Endometrium (tissue), 2 donors: ENCODE results near the gene GCNT2.
"Not testable (repeated sequence)": the region's sequence is repeated elsewhere in the genome, so short reads cannot be mapped to it uniquely, and the experiment has no call there.

Experiments used
- FAIRE-seq: peaks from 2 replicates; lab custom pipeline; 2012; peaks lifted over from hg19 to GRCh38; lab: Jason Lieb, UNC
- donor health status: control.
- donor health status: control.

The GCNT2 gene

DNA sequence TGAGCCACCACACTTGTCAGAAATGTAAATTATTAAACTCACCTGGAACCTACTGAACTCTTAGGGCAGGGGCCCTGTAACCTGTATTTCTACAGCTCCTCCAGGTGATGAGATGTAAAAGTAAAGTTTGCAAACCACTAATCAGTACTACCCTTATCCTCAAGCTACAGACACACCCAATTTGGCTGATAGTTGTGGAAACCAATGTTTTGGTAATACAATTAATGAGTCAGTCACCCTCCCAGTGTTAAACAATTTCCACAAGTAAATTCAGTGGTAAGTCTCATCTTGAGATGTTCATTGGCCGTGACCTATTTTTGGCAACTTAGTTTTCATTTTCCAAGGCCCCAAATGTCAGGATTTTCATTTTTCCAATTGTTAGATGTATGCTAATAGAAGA is 29.6 kb downstream of the GCNT2 start:
- no peak for FAIRE-seq

DNA sequence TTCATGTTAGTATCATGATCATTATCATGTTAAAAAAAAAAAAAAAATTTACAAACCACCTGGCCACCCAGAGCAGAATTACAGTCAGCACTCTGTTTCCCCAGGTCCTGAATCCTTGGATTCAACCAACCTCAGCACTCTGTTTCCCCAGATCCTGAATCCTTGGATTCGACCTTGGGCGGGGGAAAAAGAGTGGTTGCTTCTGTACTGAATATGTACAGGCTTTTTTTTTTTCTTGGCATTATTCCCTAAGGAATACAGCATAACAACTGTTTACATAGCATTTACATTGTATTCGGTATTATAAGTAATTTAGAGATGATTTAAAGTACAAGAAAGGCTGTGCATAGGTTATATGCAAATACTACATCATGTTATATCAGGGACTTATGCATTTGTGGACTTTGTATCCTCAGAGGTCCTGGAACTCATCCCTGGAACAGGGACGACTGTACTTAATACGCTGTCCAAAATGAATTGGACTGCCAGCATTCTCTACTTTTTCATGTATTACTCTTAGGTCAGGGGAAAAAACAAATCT is 31.2 kb downstream of the GCNT2 start:
- FAIRE-seq: no peak

DNA sequence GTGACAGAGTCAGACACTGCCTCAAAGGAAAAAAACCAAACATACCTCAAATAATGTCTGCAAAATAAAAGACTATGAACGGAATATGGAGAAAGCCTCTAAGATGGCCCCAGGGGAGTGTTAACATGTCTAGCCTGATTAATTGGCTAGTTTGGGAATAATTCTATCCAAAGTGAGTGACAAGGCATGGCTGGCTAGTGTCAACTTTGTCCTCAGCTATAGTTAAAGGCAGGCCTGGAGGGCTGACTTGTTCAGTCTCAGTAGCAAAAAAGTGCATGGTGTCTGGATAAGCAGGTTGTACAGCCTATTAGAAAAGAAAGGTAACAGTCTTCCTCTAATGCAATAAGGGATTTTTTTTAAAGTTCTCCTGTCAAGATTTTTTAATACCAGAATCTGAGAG is 32.7 kb downstream of the GCNT2 start:
- FAIRE-seq: no peak

DNA sequence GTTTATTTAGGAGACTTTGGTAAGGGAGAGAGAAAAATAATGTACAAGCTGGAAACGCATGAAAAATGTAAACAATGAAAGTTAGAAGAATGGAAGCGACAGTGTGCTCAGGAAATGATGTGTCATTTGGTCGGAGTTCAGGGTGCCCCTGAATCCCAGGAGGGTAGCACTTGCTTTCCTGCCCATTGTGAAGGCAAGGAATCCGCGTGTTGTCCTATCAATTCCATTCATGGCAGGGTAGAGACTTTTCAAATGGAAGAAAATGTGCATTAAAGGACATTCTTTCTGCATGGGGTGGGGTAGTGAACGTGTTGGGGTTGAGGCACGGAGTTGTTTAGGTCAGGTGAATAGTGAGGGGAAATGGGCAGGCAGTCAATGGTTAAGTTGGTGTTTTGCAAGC is 33.7 kb downstream of the GCNT2 start:
- no peak for FAIRE-seq

DNA sequence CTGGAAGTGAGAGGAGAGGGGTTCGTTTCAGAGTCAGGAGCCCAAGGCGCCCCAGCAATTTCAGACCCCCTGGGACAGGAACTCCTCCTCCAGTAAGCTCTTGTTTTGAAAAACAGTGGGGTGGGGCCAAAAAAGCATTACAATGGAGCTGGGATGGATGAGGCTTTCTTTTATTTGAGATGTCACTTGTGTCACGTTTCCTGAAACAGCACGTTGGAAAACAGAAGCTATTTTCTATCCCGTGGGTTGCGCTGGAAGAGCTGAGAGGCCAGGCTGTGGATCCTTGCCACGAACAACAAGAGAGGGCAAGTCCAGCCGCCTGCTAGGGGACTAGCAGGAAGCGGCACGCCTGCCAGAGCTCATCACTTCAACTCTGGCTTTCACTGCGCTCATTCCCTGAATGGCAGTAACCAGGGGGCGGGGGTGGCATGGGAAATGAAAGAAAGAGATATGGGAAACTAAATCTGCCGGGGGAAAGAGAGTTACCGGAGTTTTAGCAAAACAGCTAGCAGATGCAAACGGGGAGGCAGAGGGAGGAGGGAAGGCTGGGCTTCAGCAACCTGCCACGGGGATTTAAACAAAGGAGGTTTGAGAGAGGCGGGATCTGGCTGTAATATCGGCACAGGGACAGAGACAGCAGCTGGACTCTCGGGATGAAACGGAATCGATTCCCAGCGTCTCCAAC is 34.6 kb downstream of the GCNT2 start:
- no peak for FAIRE-seq

DNA sequence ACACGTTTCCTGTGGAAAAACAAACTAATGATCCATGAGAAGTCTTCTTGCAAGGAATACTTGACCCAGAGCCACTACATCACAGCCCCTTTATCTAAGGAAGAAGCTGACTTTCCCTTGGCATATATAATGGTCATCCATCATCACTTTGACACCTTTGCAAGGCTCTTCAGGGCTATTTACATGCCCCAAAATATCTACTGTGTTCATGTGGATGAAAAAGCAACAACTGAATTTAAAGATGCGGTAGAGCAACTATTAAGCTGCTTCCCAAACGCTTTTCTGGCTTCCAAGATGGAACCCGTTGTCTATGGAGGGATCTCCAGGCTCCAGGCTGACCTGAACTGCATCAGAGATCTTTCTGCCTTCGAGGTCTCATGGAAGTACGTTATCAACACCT is 35.4 kb downstream of the GCNT2 start:
- no peak for FAIRE-seq

DNA sequence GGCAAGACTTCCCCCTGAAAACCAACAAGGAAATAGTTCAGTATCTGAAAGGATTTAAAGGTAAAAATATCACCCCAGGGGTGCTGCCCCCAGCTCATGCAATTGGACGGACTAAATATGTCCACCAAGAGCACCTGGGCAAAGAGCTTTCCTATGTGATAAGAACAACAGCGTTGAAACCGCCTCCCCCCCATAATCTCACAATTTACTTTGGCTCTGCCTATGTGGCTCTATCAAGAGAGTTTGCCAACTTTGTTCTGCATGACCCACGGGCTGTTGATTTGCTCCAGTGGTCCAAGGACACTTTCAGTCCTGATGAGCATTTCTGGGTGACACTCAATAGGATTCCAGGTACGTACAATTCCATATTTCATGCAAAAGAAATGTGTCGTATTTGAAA is 35.8 kb downstream of the GCNT2 start:
- no peak for FAIRE-seq

DNA sequence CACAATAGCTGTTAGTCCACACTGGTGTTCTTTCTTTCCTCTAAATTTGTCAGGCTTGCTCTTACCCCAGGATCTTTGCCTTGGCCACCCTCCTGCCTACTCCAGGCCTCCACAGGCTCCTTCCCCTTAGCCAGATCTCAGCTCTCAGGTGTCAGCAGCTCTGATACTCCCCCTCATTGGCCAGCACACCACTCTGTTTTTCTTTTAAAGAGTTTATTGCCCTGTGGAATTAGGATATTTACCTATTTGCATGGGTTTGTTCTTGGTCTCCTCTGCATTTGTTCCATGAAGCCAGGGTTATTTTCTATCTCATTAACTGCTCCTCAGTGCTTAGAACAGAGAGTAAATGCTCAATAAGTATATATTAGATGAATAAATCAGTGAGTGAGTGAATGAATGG is 36.8 kb downstream of the GCNT2 start:
- FAIRE-seq: no peak

DNA sequence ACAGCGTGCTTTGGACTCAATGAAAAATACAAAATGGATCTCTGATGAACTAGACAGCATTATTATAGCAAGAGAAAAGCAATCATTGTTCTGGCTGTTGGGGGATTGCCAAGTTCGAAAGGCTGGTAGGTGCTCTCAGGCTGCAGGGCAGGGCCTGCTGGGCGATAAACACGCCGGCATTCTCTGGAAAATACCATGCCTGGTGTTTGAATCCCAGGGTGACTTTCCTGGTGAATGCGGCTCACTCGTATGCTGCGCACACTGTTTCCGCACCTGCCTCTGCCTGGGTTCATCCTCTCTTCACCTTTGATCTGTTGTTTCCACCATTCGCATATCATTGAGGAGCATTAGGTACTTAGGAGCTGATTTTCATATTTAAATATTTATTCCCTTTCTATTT is 37.4 kb downstream of the GCNT2 start:
- no peak for FAIRE-seq

DNA sequence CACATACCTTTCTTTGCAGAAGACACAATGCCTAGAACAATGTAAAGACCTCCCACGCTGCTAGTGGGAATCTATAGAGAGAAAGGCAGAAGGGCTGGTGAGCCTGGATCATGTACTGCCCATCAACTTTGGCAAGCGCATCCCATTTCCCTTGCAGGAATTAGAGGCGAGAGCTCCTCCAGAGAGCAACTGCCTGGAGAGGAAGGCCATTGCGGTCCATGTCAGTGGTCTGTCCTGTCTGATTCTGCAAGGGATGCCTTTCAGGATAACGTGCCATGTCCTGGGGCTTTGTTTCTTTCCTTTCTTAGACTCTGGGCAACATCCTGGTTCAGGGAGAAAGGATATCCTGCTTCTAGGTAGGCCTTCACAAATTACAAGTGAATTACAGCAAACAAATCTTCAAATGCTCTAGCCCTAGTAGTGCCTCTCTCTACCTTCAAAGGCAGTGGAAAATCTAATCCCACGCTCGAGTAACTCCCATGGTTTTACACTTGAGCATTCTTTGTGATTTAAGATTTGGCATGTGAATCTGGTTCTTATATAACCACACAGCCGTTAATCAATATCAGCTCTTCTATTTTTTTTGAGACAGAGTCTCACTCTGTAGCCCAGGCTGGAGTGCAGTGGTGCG is 38.5 kb downstream of the GCNT2 start:
- no peak for FAIRE-seq

DNA sequence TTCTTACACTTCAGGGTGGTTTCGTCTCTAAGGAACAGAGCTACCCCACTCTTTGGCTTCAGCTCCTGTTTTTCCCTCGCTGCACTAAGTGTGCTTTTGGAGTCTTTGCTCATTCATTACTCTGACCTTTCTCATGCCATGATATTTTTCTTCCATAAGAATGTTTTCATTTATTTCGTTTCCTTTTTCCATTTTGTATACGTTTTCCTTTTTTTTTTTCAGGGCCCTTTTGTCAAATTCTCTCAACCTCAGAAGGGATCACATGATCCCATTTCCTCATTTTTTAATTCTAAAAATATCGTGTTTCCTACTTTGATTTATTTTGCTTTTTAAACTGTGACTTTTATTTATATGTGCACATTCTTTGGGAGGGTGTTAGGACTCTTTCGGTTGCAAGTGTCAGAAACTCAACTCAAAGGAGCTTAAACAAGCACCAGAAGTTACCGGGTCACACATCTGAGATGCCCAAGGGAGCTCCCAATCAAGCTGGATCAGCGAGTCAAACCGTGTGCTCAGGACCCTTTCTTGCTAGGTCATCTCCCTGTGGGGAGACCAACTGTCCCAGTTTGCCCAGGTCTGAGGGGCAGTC is 40.6 kb downstream of the GCNT2 start:
- FAIRE-seq: no peak

DNA sequence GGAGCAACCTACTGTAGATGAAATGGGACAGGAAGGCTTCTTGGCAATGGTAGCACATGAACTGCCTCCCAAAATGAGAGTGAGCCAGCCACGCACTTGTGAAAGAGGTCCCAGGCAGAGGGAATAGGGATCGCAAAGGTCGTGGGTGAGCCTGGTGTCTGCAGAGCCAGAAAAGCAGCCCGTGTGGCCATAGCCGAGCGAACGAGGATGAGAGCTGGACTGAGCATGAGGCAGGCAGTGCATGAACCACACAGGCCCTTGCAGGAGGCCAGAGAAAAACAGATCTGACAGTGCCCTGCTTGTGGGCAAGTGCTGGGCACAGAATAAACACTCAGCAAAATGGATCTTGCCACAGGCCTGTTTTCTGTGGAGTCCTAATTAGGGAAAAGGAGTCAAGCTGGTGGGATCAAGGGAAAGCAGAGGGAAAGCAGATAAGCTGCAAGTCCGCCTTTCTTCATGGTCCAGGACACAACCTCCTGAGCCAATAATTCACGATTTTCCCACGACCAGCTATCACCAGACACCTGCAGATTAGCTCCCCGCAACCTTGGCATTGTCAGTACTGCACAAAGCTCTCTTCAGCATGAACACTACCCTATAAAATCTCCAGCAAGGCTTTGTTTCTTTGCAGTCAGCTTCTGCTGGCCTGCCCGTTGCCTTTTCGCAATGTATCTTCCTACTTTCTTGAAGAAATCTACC is 44.0 kb downstream of the GCNT2 start:
- FAIRE-seq: no peak

DNA sequence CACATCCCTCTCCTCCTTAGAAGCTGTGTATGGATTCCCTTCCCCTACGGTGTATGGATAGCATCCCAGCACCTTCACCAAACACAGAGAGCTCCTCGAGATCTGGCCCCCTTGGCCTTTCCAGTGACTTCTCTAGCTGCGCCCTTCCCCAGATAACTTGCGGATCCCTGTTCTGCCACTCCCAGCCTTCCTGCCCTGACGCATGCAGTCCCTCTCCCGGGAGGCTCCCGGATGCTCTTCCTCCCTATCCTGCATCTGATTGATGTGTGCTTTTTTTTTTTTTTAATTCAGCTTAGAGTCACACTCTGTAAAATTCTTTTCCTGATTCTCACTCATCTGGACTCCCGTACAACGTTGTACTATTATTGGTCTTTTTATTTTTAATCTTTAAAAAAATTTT is 44.8 kb downstream of the GCNT2 start:
- no peak for FAIRE-seq

DNA sequence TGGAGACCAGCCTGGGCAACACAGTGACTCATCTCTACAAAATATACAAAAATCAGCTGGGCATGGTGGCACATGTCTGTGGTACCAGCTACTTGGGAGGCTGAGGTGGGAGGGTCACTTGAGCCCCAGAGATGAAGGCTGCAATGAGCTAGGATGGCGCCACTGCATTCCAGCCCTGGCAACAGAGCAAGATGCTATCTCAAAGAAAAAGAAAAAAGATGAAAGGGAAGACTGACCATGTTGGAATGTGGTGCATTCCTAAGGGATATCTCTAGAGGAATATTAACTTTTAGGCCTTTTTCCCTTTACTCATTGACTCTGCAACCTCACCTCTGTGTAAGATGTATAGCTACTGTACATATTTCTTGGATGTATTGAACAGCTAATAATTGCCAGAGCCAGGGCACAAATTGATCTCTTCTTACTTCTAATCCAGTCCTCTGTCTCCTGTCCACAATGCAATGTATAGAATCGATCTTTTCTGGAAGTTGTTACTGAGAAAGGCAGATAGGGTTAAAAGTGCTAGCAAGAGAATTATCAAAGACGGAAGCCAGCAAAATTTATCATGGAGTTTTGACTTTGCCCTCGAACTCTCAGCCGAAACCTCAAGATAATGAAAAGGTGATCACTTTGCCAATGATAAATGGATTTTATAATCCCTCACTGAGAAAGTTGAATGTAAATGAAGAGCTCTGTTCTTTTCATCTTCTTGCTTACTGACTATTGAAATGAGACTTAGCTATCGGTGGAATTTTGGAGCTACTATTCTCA is 46.3 kb downstream of the GCNT2 start:
- no peak for FAIRE-seq

DNA sequence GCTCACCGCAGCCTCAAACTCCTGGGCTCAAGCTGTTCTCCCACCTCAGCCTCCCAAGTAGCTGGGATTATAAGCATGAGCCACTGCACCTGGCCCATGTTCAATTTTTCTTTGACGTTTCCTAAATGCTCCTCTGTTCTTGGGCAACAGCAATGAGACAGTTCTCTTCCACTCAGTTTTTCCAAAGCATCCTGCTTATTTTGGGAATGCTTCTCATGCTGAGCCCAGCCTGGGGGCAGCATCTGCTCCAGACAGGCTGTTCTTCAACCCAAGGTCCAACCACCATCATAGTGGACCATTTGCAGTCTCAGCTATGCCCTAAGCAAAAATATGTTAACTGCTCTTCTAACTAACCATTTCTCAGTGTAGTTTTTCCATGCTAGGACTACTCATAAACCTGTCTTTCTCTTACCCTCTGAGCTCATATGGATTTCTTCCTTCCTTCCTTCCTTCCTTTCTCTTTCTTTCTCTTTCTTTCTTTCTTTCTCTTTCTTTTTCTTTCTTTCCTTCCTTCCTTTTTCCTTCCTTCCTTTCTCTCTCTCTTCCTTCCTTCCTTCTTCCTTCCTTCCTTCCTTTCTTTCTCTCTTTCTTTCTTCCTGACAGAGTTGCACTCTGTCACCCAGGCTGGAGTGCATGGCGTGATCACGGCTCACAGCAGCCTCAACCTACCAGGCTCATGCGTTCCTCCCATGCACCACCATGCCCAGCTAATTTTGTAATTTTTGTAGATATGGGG is 48.4 kb downstream of the GCNT2 start:
- no peak for FAIRE-seq

DNA sequence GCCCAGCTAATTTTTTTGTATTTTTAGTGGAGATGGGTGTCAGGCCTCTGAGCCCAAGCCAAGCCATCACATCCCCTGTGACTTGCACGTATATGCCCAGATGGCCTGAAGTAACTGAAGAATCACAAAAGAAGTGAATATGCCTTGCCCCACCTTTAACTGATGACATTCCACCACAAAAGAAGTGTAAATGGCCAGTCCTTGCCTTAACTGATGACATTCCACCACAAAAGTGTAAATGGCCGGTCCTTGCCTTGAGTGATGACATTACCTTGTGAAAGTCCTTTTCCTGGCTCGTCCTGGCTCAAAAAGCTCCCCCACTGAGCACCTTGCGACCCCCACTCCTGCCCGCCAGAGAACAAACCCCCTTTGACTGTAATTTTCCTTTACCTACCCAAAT is 54.4 kb downstream of the GCNT2 start:
- not testable (repeated sequence) for FAIRE-seq

DNA sequence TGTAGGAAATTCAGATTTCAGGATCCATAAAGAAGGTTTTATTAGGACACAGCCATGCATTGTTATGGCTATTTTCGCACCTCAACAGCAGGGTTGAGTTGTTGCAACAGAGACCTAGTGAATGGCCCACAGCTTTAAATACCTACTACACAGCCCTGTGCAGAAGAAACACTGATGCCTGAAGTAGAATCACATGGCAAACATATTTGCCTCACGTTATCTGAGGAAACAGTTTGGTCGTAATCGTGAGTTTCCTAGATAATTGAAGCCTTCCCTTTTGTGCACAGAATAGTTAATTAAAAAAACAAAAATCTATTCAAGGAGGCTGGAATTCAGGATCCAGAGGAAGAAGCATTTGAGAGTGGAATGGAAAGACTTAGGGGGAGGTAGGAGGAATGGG is 55.1 kb downstream of the GCNT2 start:
- no peak for FAIRE-seq

DNA sequence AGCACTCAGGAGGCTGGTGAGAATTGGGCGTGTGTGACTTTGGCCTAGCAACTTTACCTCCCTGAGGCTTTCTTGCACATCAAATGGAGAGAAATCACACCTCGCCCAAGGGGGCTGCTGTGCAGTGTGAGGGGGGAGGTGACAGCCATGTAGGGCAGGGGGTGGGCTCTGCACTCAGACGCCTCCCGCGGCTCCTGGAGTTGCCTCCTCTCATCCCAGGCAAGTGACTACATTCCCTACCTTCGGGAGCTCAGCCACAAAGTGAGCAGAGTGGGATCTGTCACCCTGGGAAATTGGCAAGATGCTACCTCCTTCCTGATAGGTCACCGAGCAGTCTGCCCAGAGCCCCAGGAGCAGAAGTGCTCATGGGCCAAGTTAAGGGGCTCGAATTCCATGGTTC is 56.0 kb downstream of the GCNT2 start:
- FAIRE-seq: no peak

DNA sequence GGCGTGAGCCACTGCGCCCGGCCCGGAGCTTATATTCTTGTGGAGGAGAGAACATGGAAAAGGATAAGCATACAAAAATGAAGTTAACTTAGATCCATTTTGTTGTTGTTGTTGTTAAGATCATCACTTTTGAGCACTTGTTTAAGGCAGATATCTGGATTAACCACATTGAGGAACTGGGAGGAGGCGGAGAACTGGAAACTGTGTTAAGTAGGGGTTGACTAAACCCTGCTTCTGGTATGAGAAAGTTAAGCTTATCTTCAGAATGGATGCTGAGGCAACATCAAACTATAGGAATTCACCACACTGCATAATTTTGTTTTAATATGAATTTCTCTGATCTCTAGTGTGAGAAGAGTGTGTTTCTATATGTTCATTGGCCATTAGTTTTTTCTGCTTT is 57.6 kb downstream of the GCNT2 start:
- FAIRE-seq: no peak

DNA sequence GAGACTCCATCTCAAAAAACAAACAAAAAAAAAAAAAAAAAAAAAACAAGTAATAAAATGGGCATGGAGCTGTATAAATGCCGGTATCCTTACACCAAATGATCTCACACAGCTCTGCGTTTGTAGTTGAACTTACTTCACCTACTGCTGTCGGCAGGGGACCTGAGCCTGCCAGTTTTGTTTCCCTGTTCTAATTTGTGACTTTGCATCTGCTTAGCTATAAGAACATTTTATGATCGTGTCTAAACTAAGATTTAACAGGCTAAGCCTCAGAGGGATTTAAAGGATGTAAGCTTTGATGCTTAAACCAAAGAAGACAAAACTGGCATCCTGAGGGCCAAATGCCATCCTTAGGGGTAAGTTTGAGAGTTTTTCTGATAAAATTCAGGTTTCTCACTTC is 58.7 kb downstream of the GCNT2 start:
- no peak for FAIRE-seq

DNA sequence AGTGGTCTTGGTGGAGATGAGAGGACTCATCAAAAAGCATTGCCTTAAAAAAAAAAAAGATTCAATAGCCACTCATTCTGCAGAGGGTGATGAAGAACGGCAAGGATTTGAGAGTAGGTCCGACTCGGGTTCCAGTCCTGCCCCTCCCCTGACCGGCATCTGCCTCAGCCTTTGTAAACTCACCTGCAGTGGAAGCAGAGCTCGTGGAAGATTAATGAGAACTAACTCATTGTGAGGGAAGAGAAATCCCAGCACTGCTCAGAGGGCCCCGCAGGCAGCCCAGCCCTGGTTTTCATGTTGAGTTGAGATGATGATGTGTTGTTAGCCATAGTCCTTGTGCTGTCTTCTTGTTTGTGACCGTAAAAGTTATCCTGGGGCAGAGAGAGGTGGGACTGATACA is 59.4 kb downstream of the GCNT2 start:
- FAIRE-seq: no peak

DNA sequence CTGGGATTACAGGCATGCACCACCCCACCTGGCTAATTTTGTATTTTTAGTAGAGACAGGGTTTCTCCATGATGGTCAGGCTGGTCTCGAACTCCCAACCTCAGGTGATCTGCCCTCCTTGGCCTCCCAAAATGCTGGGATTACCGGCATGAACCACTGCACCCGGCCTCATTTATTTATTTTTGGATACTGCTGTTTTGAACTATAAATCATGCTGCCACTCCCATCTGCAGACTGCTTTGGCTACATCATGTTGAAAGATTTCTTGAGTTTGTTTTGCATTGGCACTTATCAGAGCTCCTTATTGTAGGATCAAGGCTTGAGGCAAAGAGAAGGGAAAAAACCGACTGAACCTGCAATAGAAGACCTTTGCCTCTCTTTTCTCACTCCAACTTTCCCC is 60.3 kb downstream of the GCNT2 start:
- FAIRE-seq: not testable (repeated sequence)
